Muscle of back (tissue), 13 donors: Measurements from ENCODE around the gene PEX5. TPM values are rescaled to one million over a fixed set of nuclear protein-coding genes. Genes with fewer than 3 reads are reported as not detected.
A peak's percentile ranks its signal among the peaks of the same experiment; 100 is the strongest.

Experiments used
- DNase-seq, 3 donors: peaks; one replicate each; pipeline versions ENCODE4 v3.0.0 to v3.0.0-alpha.2; 2013
- long read RNA-seq, 9 donors: transcript quantifications; one replicate each; lab custom pipeline, GENCODE V29; 2026
- polyA plus RNA-seq, 10 donors: library from polyadenylated mRNA; unstranded; fragments of 120-200 nt; gene quantifications; one replicate each; pipeline ENCODE4 v1.2.1, GENCODE V29; 2013; ENCODE audit not compliant: insufficient read length in 10 of 10

PEX5 gene
- polyA plus RNA-seq = 10 to 100 TPM; 31.6 to 39.0 (median 35.8) TPM
- long read RNA-seq, donor 1, partial matches to known transcripts = 0 of 2 reads
- long read RNA-seq, donor 1, other reads (novel, unspliced or antisense) = 0 of 2 reads
- long read RNA-seq, donor 2, partial matches to known transcripts = 0 of 3 reads
- long read RNA-seq, donor 2, other reads (novel, unspliced or antisense) = 0 of 3 reads
- long read RNA-seq, donor 3 = 0 reads
- long read RNA-seq, donor 4, partial matches to known transcripts = 10 of 10 reads
- long read RNA-seq, donor 4, other reads (novel, unspliced or antisense) = 0 of 10 reads
- long read RNA-seq, donor 5, partial matches to known transcripts = 0 of 1 reads
- long read RNA-seq, donor 5, other reads (novel, unspliced or antisense) = 0 of 1 reads
- long read RNA-seq, donor 6, partial matches to known transcripts = 0 of 3 reads
- long read RNA-seq, donor 6, other reads (novel, unspliced or antisense) = 0 of 3 reads
- long read RNA-seq, donor 7 = 0 reads
- long read RNA-seq, donor 8, partial matches to known transcripts = 0 of 1 reads
- long read RNA-seq, donor 8, other reads (novel, unspliced or antisense) = 0 of 1 reads
- long read RNA-seq, donor 9 = 0 reads

- peak; percentile 94 to 96 (median 94) for DNase-seq
Measured at GRCh38 chr12:7189398-7190267, at the start of gene PEX5. TSS of gene PEX5 (plus strand) at chr12:7189686. CDS start at chr12:7190378, 692 bp downstream.

DNA sequence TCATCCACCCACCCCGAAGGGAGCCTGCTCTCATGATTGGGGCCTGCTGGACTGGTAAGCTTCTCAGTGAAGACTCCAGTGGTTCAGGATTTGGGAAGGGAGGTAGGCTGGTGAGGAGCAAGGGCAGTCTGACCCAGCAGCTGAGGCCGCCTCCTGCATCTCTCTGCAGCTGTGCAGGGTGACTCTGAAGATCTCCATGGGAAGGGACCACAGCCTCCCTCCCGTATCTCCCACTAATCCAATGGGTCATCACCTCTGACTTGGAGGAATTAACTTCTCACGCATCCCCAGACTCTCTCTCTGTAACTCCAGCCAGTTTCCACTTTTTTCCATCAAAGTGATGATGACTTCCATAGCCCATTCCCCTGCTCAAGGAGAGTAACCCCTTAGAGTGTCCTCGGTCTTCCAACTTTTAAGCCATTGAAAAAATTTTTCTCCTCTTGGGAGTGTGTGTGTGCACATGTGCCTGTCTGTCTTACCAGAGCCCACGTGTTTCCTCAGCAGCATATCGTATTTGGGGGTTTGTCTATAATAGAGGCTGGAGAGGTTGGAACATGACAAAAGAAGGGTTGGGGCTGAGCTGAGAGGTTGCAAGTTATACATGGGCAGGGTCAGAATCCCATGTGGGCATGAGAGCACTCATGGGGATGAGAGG lies 48.0 kb upstream of the PEX5 start:
- no peak for DNase-seq

GRCh38 chr12:7142056-7142644 lies 47.3 kb upstream of the PEX5 start:
- DNase-seq = no peak

GRCh38 chr12:7142809-7143465 lies 46.5 kb upstream of the PEX5 start:
- DNase-seq = no peak

- no peak for DNase-seq
Measured at GRCh38 chr12:7143564-7143963, 45.9 kb upstream of the PEX5 start.

DNA sequence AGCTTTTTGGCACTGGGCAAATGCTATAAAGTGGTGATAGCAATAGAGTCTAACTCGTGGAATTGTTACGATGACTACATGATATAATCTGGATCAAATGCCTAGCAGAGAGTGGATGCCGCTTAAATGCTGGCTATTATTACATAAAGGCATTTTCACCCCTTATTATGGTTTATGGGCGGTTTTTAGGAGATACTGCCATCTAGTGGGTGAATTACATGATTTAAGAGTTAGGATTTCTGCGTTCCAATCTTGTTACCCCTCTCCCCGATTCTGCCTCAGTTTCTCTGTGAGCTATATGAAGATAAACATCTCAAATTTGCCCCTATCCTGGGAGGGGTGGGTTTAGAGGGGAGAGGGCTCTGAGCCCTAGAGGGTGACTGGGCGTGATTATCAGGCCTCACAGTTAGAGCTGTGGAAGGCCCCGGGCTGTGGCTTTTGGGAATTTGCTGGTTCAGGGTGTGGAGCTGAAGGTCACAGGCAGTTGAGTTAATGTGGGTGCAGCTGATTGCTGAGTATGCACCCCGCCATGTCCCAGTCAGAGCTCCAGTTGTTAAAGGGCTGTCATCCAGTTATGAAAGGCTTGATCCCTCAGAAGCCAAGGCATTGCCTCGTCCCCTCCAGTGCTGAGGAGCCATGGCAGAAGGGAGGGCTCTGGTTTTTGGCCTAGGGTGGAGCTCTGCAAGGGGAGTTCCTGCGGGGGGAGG lies 44.9 kb upstream of the PEX5 start:
- peak; percentile 23 to 64 (median 42) for DNase-seq

- DNase-seq = no peak
Measured at GRCh38 chr12:7145671-7146070, 43.8 kb upstream of the PEX5 start.

GRCh38 chr12:7146228-7146627 lies 43.3 kb upstream of the PEX5 start:
- no peak for DNase-seq

DNA sequence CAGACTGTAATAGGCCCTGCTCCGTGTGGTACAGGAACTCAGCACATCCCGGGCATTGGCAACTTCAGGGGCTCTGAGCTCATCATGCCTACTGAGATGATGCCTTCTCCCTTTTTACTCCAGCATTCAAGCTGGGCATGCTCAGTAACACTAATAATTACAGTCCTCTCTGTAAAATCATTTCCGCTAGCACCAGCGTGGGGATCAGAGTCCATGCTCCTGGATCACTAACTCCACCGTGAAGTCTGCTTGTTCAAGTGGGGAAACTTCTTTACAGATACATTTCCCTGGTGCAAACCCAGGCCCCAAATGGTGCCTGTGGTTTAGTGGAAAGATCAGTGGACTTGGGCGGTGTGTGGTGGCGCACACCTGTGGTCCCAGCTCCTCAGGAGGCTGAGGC lies 42.6 kb upstream of the PEX5 start:
- DNase-seq = no peak

- DNase-seq = no peak
Measured at GRCh38 chr12:7150356-7150755, 39.1 kb upstream of the PEX5 start.

DNA sequence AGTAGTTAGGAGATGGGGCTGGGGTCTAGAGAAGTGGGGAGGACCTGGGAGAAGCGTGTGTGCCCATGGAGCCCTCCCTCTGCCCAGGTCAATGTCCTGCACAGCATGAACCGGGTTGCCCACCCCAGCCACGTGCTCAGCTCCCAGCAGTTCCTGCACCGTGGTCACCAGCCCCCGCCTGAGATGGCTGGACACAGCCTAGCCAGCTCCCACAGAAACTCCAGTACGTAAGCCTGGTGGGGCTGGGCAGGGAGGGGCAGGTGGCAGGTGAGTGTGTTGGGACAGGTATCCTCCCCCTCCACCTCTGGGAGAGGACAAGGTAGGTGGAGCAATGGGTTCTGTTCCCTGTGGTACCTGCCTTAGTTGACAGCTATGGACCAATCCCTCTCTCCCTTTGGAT lies 38.6 kb upstream of the PEX5 start:
- DNase-seq = no peak

GRCh38 chr12:7151532-7151931 lies 38.0 kb upstream of the PEX5 start:
- DNase-seq = no peak

DNA sequence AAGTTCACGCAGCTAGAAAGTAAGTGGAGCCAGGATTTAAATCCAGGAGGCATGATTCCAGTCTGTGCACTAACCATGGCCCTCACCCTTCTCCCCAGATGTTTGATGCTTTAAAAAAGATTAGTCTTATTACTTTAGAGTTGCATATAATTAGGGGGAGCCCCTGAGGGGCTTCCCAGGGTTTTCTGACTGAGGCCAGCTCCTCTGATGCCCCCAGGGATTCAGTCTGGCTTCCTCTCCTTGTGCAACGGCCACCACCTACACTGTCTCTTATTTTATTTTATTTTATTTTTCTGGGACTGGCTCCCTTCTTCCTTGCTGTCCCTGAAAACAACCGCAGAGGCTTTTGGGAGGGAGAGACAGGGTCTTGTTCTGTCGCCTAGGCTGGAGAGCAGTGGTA lies 36.7 kb upstream of the PEX5 start:
- no peak for DNase-seq

- no peak for DNase-seq
Measured at GRCh38 chr12:7154042-7154441, 35.4 kb upstream of the PEX5 start.

DNA sequence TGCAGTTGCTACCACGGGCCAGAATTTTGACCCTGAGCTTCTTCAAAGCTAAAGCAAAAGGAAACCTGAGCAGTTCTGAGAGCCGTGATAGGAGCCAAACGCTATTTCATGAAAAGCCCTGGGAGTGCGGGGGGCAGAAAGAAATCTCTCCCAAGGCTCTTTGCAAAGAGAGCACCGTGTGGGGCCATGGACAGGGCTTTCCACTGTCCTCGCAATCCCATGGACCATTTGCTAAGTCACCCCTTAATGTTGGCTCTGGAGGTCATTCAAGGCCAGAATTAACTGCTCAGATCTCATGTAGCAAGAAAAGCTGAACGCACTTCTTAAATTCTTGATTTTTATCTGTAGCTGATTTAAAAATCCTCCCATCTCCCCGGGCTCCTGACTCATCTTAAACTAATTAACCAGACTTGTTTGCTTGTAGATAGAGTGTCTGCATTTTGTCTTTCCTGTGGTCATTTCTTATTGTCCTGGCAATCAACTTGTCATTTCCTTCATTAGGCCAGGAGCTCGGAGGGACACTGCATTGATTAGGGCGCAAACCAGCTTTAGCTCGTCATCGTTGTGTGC lies 34.5 kb upstream of the PEX5 start:
- DNase-seq = no peak

GRCh38 chr12:7155471-7156034 lies 33.9 kb upstream of the PEX5 start:
- no peak for DNase-seq

DNA sequence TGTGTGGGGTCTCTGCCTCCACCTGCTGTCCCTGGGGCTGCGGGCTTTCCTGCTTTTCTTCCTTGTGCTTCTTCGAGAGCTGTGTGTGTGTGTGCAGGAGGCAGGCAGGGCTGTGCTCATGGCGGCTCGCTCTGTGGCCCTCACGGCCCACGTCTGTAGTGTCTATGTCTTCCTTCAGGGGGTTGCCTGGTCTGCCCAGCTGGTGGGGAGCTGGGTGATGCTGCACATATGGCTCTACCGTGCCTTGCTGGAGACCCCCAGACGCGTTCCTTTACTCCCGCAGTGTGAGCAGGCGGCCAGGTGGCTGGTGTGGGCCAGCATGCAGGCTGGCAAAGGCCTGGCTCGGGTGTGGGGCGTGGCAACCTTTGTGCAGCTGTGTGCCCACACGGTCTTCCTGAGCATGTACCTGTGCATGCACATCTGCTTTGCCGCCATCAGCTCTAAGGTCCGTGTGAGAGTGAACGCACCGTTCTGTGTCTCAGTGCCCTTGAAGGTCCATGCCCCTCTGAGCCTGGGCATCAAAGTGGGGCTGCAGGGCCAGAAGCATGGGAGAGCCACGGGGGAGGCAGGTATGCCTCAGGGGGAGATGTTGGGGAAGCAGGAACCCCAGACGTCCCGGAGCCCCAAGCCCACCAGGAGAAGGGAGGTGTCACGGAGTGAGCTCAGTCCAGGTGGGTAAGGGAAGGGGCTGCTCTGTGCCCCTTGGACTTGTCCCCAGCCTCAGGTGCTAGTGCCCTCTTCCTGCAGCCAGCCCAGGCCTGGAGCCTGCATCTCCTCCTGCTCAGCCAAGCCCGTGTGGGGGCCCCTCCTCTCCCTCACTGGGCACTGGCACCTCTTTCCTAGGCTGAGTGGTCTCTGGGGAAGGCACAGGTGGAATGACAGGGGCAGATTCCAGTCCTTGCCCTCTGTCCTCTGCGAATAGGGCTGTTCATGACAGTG lies 33.0 kb upstream of the PEX5 start:
- no peak for DNase-seq

DNA sequence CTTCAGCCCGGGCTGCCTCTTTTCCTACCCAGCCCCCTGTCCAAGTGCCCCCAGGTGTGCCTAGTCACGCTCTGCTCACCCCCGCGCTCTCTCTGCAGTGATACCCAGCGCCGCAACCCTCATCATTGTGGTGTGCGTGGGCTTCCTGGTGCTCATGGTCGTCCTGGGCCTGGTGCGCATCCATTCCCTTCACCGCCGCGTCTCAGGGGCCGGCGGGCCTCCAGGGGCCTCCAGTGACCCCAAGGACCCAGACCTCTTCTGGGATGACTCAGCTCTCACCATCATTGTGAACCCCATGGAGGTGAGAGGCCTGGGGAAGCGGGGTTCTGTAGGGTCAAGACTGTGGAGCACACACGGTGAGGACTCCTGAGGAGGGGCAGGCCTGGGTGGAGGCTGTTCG lies 32.1 kb upstream of the PEX5 start:
- DNase-seq = no peak
